ENCODE data around the gene RNF8. TPM values are rescaled to one million over a fixed set of nuclear protein-coding genes. Genes with fewer than 3 reads are reported as not detected.

RNF8 gene
- total and polyA plus RNA-seq, 9 of the 15 experiments (the other 6 are each of a cell fraction or from before 2014, with no cell fraction given): 10.6 to 47.0 (median 37.5) TPM

GRCh38 chr6:37309692-37310091 is 44.1 kb upstream of the RNF8 start:
- TF ChIP-seq GTF3C2 (IDR thresholded peaks at IDR 0.05; ENCODE audit: borderline replicate concordance, extremely low read depth, insufficient read length) (no peak), ILF3 (IDR thresholded peaks at IDR 0.05; ENCODE audit: borderline replicate concordance) (no peak), NR2F6 (CRISPR knock-in tag; IDR thresholded peaks at IDR 0.05) (no peak), NFE2L1 (tag; IDR thresholded peaks at IDR 0.05; ENCODE audit: borderline replicate concordance, low read depth) (no peak), ZNF75A (CRISPR knock-in tag; IDR thresholded peaks at IDR 0.05) (no peak), MYC (IDR thresholded peaks at IDR 0.05; ENCODE audit: low read depth, low read length) (no peak), MYC (CRISPR knock-in tag; IDR thresholded peaks at IDR 0.05; ENCODE audit: borderline replicate concordance, low read depth) (no peak), MED1 (CRISPR knock-in tag; IDR thresholded peaks at IDR 0.05; ENCODE audit: borderline replicate concordance) (no peak), ZSCAN32 (CRISPR knock-in tag; IDR thresholded peaks at IDR 0.05) (no peak), CREB1 (IDR thresholded peaks at IDR 0.05) (no peak), CREB1 (CRISPR knock-in tag; IDR thresholded peaks at IDR 0.05) (no peak), IRF1 (CRISPR knock-in tag; IDR thresholded peaks at IDR 0.05; ENCODE audit: borderline replicate concordance) (no peak), ZNF584 (CRISPR knock-in tag; IDR thresholded peaks at IDR 0.05; ENCODE audit: low read depth) (no peak), MECOM (CRISPR knock-in tag; IDR thresholded peaks at IDR 0.05) (no peak), FOXA1 (IDR thresholded peaks at IDR 0.05; ENCODE audit: borderline replicate concordance) (no peak), TBP (optimal IDR thresholded peaks at IDR 0.05; ENCODE audit: low read depth, low read length) (no peak), KAT2B (IDR thresholded peaks at IDR 0.05; ENCODE audit: low read depth, low read length) (no peak), TRIM24 (IDR thresholded peaks at IDR 0.05) (no peak)
- TF ChIP-seq, protein P1, sequence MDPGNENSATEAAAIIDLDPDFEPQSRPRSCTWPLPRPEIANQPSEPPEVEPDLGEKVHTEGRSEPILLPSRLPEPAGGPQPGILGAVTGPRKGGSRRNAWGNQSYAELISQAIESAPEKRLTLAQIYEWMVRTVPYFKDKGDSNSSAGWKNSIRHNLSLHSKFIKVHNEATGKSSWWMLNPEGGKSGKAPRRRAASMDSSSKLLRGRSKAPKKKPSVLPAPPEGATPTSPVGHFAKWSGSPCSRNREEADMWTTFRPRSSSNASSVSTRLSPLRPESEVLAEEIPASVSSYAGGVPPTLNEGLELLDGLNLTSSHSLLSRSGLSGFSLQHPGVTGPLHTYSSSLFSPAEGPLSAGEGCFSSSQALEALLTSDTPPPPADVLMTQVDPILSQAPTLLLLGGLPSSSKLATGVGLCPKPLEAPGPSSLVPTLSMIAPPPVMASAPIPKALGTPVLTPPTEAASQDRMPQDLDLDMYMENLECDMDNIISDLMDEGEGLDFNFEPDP (CRISPR knock-in tag; IDR thresholded peaks at IDR 0.05): no peak
- no peak overlapping the region for H2AFZ ChIP-seq (ENCODE audit: low read depth, low read length)
- H3K27me3 ChIP-seq (ENCODE audit: control insufficient read depth in 2 of 2, insufficient read depth in 2 of 2, low read length in 2 of 2): no peaks in the 10 kb centered on the region
- ChIA-PET CTCF (ENCODE audit: low intra/inter-chr PET ratio) (interaction anchor here (0.5 kb wide), 1 partner anchor 244 kb away, joined by 4 read pairs; no protein-coding TSS in a partner anchor), POLR2A (interaction anchor here (0.6 to 1.2 kb wide), 4 partner anchors 12 to 282 kb away, joined by 3 to 4 read pairs (median 3); no protein-coding TSS in a partner anchor)
- H3K4me1 ChIP-seq (replicated peaks in 1 of 2; ENCODE audit: control insufficient read depth in 2 of 2, insufficient read depth in 2 of 2, low read length in 2 of 2): peaks cover 15 to 39% of the 10 kb centered on the region in 2 experiments
- H4K20me1 ChIP-seq (replicated peaks; ENCODE audit: control insufficient read depth, insufficient read depth, low read length): no peaks in the 10 kb centered on the region
- H3K4me3 ChIP-seq: no peak overlapping the region
- peaks cover 64% of the 10 kb centered on the region for H3K36me3 ChIP-seq (ENCODE audit: control insufficient read depth, insufficient read depth, low read length)
- WGBS (ENCODE audit: insufficient coverage, low coverage, missing lambda C conversion rate): 65% methylated on average over 3 of the region's 3 CpGs
- DNase-seq (ENCODE audit: extremely low read depth in 1 of 4, low spot score in 3 of 4): no peak
- H3K27ac ChIP-seq (ENCODE audit: extremely low read depth, low read depth, low read length): no peak overlapping the region
- no peak for ATAC-seq
- intact Hi-C loops (cut with micrococcal nuclease): loop anchor here (10.0 kb wide), 1 partner anchor 545 kb away; no protein-coding TSS in a partner anchor
- H3K9ac ChIP-seq (ENCODE audit: insufficient read depth in 1 of 2, low read depth in 2 of 2, low read length in 2 of 2): no peak overlapping the region
- H3K9me3 ChIP-seq (replicated peaks; ENCODE audit: control insufficient read depth, insufficient read depth, low read depth, low read length): no peaks in the 10 kb centered on the region
- H3K4me2 ChIP-seq (ENCODE audit: insufficient read depth, low read length): no peak overlapping the region
- no peaks in the 10 kb centered on the region for H3K79me2 ChIP-seq (ENCODE audit: control insufficient read depth, insufficient read depth, low read length)
- H3K9me1 ChIP-seq (ENCODE audit: control insufficient read depth, insufficient read depth, low read length): peaks cover 5% of the 10 kb centered on the region
- in situ Hi-C loops (cut with MboI): loop anchor here (5.0 kb wide), 1 partner anchor 97 kb away; no protein-coding TSS in a partner anchor
- FAIRE-seq: no peak
- no TSS peak for BruUV-seq (replicated peaks)
